ENCODE results near the gene SYTL1.
"Not testable (repeated sequence)": the region's sequence is repeated elsewhere in the genome, so short reads cannot be mapped to it uniquely, and the experiment has no call there.

SYTL1 gene

GRCh38 chr1:27380766-27381733 lies 39.2 kb downstream of the SYTL1 start:
- DNase-seq (ENCODE audit: extremely low spot score, insufficient read length, low read depth) (no peak), FAIRE-seq (no peak)

GRCh38 chr1:27381969-27382762 lies 40.3 kb downstream of the SYTL1 start:
- FAIRE-seq (no peak), DNase-seq (ENCODE audit: extremely low spot score, insufficient read length, low read depth) (no peak)

- FAIRE-seq: no peak
These were observed 41.3 kb downstream of the SYTL1 start, which contains the start of gene CD164L2 for GRCh38 chr1:27383039-27383605. TSS of gene CD164L2 (minus strand) at chr1:27383333. CDS start at chr1:27383239, 94 bp downstream.

GRCh38 chr1:27383661-27384060 lies 41.8 kb downstream of the SYTL1 start:
- FAIRE-seq: no peak

More at GRCh38 chr1:27383039-27383605, 41.3 kb downstream of the SYTL1 start, which contains the start of gene CD164L2:
- DNase-seq (ENCODE audit: extremely low spot score, insufficient read length, low read depth): no peak

GRCh38 chr1:27384797-27385196 lies 43.0 kb downstream of the SYTL1 start:
- not testable (repeated sequence) for FAIRE-seq; DNase-seq (ENCODE audit: extremely low spot score, insufficient read length, low read depth)

More at GRCh38 chr1:27383661-27384060, 41.8 kb downstream of the SYTL1 start:
- DNase-seq (ENCODE audit: extremely low spot score, insufficient read length, low read depth): no peak

- peak; percentile 90 for FAIRE-seq
- no peak for DNase-seq (ENCODE audit: extremely low spot score, insufficient read length, low read depth)
These were observed 46.6 kb downstream of the SYTL1 start for GRCh38 chr1:27388337-27389005.

- FAIRE-seq: no peak
These were observed 49.8 kb downstream of the SYTL1 start for GRCh38 chr1:27391511-27392095.

GRCh38 chr1:27392096-27392777 lies 50.4 kb downstream of the SYTL1 start, which contains the start of gene GPR3:
TSS of gene GPR3 (plus strand) at chr1:27392622. CDS start at chr1:27393799, 1,177 bp downstream.
- DNase-seq (ENCODE audit: extremely low spot score, insufficient read length, low read depth) (peak; percentile 90), FAIRE-seq (peak; percentile 84)

More at GRCh38 chr1:27391511-27392095, 49.8 kb downstream of the SYTL1 start:
- no peak for DNase-seq (ENCODE audit: extremely low spot score, insufficient read length, low read depth)

GRCh38 chr1:27392778-27393635 lies 51.2 kb downstream of the SYTL1 start:
- FAIRE-seq: no peak
- no peak for DNase-seq (ENCODE audit: extremely low spot score, insufficient read length, low read depth)

- FAIRE-seq (no peak), DNase-seq (ENCODE audit: extremely low spot score, insufficient read length, low read depth) (no peak)
These were observed 51.9 kb downstream of the SYTL1 start for GRCh38 chr1:27393641-27394281.

- FAIRE-seq (no peak), DNase-seq (ENCODE audit: extremely low spot score, insufficient read length, low read depth) (no peak)
These were observed 52.4 kb downstream of the SYTL1 start for GRCh38 chr1:27394282-27394658.

- FAIRE-seq (no peak), DNase-seq (ENCODE audit: extremely low spot score, insufficient read length, low read depth) (no peak)
These were observed 53.1 kb downstream of the SYTL1 start for GRCh38 chr1:27394925-27395324.

- FAIRE-seq (peak; percentile 78), DNase-seq (ENCODE audit: extremely low spot score, insufficient read length, low read depth) (peak; percentile 73)
These were observed 53.8 kb downstream of the SYTL1 start for GRCh38 chr1:27395441-27396195.

GRCh38 chr1:27397110-27397509 lies 55.3 kb downstream of the SYTL1 start:
- DNase-seq (ENCODE audit: extremely low spot score, insufficient read length, low read depth) (no peak), FAIRE-seq (no peak)

GRCh38 chr1:27397749-27398148 lies 55.9 kb downstream of the SYTL1 start:
- no peak for FAIRE-seq
- DNase-seq (ENCODE audit: extremely low spot score, insufficient read length, low read depth): no peak

- FAIRE-seq (no peak), DNase-seq (ENCODE audit: extremely low spot score, insufficient read length, low read depth) (no peak)
These were observed 56.8 kb downstream of the SYTL1 start for GRCh38 chr1:27398405-27399149.

All from GM18507 (cell line).